Naive thymus-derived CD8-positive, alpha-beta T cell (primary cell): ENCODE measurements around the gene POLR2L. TPM values are rescaled to one million over a fixed set of nuclear protein-coding genes. Genes with fewer than 3 reads are reported as not detected.

Source experiments
- ATAC-seq, 2 donors: fragments of 150-1000 bp; cut with Tn5 transposase in 1 of 2; sonication (Bioruptor Pico), chemical (Tn5 transposase) in 1 of 2; 1 replicate in 1 of 2; 2 replicates in 1 of 2; pipeline ENCODE4 v1.10.0; 2021; ENCODE audit warnings: mild to moderate bottlenecking in 2 of 2, moderate library complexity in 2 of 2
- POLR2A ChIA-PET: fragments of 350-600 bp; sonication (Branson Sonifier 250); formaldehyde crosslinking; loops from one replicate; lab custom pipeline; 2021; ENCODE audit warnings: antibody characterized with exemption; lab: Charles Lee
- DNase-seq, 10 donors: peaks; one replicate each; pipeline versions ENCODE4 v3.0.0 to v3.0.0-alpha.2; 2020 to 2022
- H3K27ac Mint-ChIP-seq, 10 donors: one replicate each; pipeline ENCODE4 v1.8.0; 2020 to 2022; ENCODE audit warnings: mild to moderate bottlenecking in 10 of 10, mixed read lengths in 10 of 10, moderate library complexity in 4 of 10, inconsistent platforms in 1 of 10
- H3K27me3 Mint-ChIP-seq, 5 donors: one replicate each; pipeline ENCODE4 v1.8.0; 2021 to 2022; ENCODE audit warnings: mixed read lengths in 5 of 5
- H3K36me3 Mint-ChIP-seq, 3 donors: one replicate each; pipeline ENCODE4 v1.8.0; 2020 to 2022; ENCODE audit warnings: mixed read lengths in 3 of 3, mild to moderate bottlenecking in 2 of 3, inconsistent platforms in 1 of 3
- H3K4me1 Mint-ChIP-seq, 4 donors: one replicate each; pipeline ENCODE4 v1.8.0; 2021 to 2022; ENCODE audit warnings: mixed read lengths in 4 of 4
- H3K4me3 Mint-ChIP-seq, 10 donors: one replicate each; pipeline ENCODE4 v1.8.0; 2020 to 2022; ENCODE audit warnings: mild to moderate bottlenecking in 10 of 10, mixed read lengths in 10 of 10, moderate library complexity in 6 of 10, inconsistent platforms in 1 of 10
- H3K9me3 Mint-ChIP-seq, 9 donors: one replicate each; pipeline ENCODE4 v1.8.0; 2020 to 2022; ENCODE audit warnings: mixed read lengths in 9 of 9, mild to moderate bottlenecking in 3 of 9, inconsistent platforms in 1 of 9, moderate library complexity in 1 of 9
- polyA plus RNA-seq, 3 donors: library from polyadenylated mRNA; unstranded; fragments of 300-500 nt; fragmentation: Illumina TruSeq; gene quantifications; one replicate each; pipeline ENCODE4 v1.2.3, GENCODE V29; 2021
- total RNA-seq, 8 experiments: library from RNA in 2 of 8; stranded (reverse) in 2 of 8; gene quantifications; one replicate each; pipeline ENCODE4 v1.2.3 and lab custom pipeline; 2021 to 2026

The POLR2L gene
- total RNA-seq (10 to 100 TPM; 50.3 to 50.6 TPM), polyA plus RNA-seq (100 to 1,000 TPM in 1 of 3 donors, 10 to 100 TPM in 2; 96.5 to 102 (median 99.7) TPM), total RNA-seq (lab: John Stamatoyannopoulos, UW) (13.8 to 51.4 (median 24.9) reads per million in 6 experiments)

DNA sequence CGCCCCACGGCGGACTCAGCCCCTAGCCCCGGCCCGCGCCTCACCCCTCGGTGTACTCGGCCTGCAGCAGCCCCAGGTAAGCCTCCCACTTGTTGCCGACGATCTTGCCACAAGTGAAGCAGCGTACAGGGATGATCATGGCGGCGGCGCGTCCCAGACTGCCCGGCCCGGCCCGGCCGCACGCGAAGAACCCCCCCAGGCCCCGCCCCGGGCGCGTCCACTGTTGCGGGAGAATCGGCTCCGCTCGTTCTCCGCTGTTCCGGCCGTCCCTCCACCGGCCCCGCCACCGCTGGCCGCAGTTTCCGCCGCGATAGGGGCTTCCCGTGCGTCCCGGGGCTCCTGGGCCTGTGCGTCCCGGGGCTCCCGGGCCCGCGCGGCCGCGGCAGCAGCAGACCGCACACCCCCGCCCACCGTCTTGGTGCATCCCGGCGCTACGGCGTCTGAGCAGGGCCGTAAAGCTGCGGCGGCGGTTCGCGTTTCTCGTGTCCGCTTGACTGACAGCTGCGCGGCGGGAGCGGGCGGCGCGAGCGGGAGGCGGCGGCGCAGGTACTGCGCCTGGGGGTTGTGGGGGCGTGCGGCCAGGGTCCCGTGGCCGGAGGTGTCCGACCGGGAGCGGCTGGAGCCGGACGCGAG, at the start of gene POLR2L, which contains the start of gene TSPAN4:
POLR2L (minus strand) TSS at position 160 of the 633 bp plus-strand sequence; CDS start at position 139, 21 bp downstream.
TSPAN4 (plus strand) TSS at position 483 of the 633 bp plus-strand sequence. CDS start 7,453 bp downstream, outside the sequence.
- peaks cover 0 to 9% (median 0%) of the 10 kb centered on the region in 3 donors for H3K36me3 Mint-ChIP-seq
- H3K27ac Mint-ChIP-seq = peak within 1 kb of the TSS in 9 of 10 donors; percentile 62 to 83 (median 75)
- peaks cover 0 to 1% (median 0%) of the 10 kb centered on the region in 5 donors for H3K27me3 Mint-ChIP-seq
- H3K4me1 Mint-ChIP-seq = peaks cover 11 to 41% (median 36%) of the 10 kb centered on the region in 4 donors
- peak within 1 kb of the TSS; percentile 78 to 91 (median 85) for H3K4me3 Mint-ChIP-seq
- ATAC-seq (peak; percentile 78 to 81), DNase-seq (peak; percentile 68 to 98 (median 84))
- POLR2A ChIA-PET = interaction anchor here (0.9 to 6.2 kb wide), 14 partner anchors 8 to 279 kb away, joined by 3 to 92 read pairs (median 6); partner anchors contain the start of genes CD151, CHID1, CRACR2B and PHRF1
- no peaks in the 10 kb centered on the region for H3K9me3 Mint-ChIP-seq

DNA sequence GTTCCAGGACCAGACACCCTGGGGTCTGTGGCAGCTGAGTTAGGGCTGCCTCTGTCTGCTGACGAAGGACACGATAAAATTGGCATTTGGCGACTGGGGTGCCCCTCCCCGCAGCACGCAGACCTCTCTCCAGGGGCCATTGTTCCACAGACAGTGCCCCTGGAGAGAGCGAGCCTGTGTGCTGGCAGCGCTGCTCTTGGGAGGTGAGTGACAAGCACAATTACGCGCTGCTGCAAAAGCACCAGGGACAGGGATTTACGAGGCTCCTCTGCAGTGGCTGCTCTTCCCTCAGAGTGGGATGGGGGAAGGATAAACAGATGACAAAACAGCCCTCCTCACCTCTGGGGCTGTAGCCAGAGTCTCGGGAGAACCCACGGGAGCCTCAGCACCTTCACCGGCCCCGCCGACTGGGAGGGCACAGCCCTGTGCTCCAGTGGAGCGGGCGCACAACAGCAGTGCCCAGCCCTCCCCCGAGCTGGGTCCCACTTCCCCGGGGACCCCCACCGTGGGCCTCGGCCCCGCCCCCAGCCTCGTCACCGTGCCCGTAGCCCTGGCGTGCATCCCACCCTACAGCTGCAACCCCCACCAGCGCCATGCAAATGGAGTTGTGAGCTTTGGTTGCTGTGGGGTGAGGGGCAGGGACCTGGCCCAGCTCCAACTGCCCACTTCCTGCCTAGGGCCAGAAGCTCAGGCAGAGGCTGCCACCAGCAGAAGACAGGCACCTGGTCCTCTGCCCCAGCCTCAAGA, 48.6 kb upstream of the POLR2L start:
- Mint-ChIP-seq H3K9me3 (no peaks in the 10 kb centered on the region), H3K4me1 (peaks cover 0 to 7% (median 5%) of the 10 kb centered on the region in 4 donors), H3K36me3 (peaks cover 0 to 9% (median 0%) of the 10 kb centered on the region in 3 donors), H3K27ac (no peak overlapping the region), H3K4me3 (no peak overlapping the region), H3K27me3 (no peaks in the 10 kb centered on the region)
- POLR2A ChIA-PET = interaction anchor here (0.5 kb wide), 2 partner anchors 29 to 84 kb away, joined by 3 to 4 read pairs; no protein-coding TSS in a partner anchor
- DNase-seq (no peak), ATAC-seq (no peak)

DNA sequence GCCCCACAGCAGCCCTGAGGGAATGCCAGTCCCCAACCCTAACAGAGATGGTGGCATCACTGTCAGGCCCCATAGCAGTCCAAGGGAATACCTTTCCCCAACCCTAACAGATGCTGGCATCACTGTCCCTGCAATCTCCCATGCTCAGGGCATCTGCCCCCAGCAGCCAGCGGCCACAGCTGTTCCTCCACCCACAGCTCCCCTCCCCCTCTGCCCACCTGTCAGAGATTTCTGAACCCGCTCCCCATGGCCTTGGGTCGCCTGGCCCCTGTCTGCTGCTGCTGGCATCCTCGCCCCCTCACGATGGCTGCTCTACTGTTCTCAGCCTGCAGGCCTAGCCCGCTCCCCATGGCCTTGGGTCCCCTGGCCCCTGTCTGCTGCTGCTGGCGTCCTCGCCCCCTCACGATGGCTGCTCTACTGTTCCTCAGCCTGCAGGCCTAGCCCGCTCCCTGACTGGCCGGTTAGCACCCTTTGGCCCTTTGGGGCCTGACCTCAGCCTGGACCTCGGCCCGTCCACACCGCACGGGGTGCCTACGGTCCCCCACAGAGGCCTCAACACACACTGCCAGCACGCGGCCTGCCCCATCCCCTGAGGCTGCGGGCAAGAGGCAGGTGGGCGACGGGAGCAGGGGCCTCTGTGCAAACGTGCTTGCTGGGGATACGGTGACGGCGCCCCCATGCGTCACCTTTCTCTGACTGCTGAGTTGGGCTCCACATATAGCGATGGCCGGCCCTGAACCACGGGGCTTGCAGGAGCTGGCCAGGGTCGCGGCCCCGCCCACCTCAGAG, 47.6 kb upstream of the POLR2L start:
- peak overlapping the region in 1 of 10 donors; percentile 5 for H3K27ac Mint-ChIP-seq
- POLR2A ChIA-PET = no interaction called here
- no peaks in the 10 kb centered on the region for H3K27me3 Mint-ChIP-seq
- ATAC-seq = no peak
- H3K9me3 Mint-ChIP-seq = no peaks in the 10 kb centered on the region
- no peak overlapping the region for H3K4me3 Mint-ChIP-seq
- peaks cover 0 to 9% (median 0%) of the 10 kb centered on the region in 3 donors for H3K36me3 Mint-ChIP-seq
- DNase-seq = no peak
- peaks cover 0 to 10% (median 5%) of the 10 kb centered on the region in 4 donors for H3K4me1 Mint-ChIP-seq

DNA sequence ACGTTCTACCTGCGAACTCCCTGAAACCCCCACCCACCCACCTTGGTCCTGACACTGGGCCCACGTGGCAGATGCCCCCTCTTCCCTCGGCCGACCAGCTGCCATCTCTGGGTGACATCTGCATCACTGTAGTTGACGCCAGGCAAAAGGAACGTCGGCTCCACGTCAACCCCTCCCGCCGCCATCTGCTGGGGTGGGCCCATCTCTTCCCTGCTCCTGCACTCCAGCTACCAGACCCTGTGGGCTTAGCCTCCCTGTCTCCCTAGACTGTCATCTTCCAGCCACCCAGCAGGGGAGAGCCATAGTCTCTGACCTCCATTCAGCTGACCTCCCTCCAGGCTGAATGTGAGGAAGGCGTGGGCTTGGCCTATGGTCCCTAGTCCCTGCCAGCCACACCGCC, 46.9 kb upstream of the POLR2L start:
- Mint-ChIP-seq H3K27ac (peak overlapping the region in 1 of 10 donors; percentile 53), H3K27me3 (no peaks in the 10 kb centered on the region), H3K4me3 (no peak overlapping the region), H3K36me3 (peaks cover 0 to 9% (median 0%) of the 10 kb centered on the region in 3 donors), H3K9me3 (no peaks in the 10 kb centered on the region), H3K4me1 (peaks cover 0 to 10% (median 5%) of the 10 kb centered on the region in 4 donors)
- DNase-seq = no peak
- POLR2A ChIA-PET = no interaction called here
- no peak for ATAC-seq

DNA sequence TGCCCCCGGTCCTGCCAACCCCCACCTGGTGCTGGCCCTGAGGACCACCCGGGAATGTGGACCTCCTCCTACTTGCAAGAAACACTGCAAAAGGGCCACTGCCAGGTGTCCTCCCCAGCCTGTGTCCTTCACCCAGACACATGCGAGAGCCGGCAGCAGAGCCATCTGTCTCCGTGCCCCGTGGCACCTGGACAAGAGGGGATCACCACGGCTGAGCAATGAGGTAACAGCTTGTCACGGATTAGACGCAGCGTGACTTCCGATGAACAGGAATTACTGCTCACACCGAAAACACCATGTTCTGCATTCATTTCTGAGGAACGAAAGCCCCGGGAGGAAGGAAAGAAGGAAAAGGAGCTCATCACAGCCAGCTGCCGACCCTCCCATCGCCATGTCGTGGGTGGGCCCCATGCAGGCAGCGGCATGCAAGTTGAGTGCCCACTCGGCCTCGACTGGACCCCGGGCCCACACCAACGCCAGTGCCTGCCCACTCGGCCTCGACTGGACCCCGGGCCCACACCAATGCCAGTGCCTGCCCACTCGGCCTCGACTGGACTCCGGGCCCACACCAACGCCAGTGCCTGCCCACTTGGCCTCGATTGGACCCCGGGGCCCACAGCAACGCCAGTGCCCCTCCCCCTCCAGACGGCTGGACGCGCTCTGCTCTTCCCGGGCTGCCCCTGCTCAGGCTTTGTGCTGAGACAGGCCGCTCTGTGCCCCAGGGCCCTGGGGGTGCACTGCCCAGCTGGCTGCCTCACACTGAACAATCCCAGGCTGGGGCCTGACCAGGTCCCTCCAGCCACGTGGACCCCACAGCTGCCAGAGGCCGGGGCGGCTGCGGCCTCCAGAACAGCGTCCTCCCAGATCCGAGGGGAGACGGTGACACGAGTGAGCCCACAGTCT, 46.2 kb upstream of the POLR2L start:
- Mint-ChIP-seq H3K4me3 (no peak overlapping the region), H3K9me3 (no peaks in the 10 kb centered on the region), H3K4me1 (peaks cover 0 to 9% (median 5%) of the 10 kb centered on the region in 4 donors), H3K36me3 (peaks cover 0 to 9% (median 0%) of the 10 kb centered on the region in 3 donors), H3K27ac (peak overlapping the region in 1 of 10 donors; percentile 33), H3K27me3 (no peaks in the 10 kb centered on the region)
- POLR2A ChIA-PET = no interaction called here
- DNase-seq = no peak
- no peak for ATAC-seq

DNA sequence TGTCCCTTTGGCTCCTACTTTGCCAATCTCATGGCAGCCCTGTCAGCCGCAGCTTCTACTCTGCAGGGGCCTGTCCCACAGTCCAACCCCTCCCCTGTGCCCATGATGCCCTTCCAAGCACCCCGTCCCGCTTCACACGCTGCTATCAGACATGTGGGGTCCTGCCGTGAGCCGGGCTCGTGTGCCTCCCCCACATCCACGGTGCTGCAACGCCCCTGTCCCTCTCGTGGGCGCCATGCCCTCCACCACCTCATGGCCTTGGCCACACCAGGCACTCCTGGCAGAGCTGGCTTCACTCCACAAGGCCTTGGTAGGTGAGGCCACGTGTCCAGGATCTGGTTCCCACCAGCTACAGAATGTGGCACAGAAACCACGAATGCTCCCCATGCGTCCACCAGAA, 45.3 kb upstream of the POLR2L start:
- peak overlapping the region in 2 of 10 donors; percentile 61 to 78 for H3K27ac Mint-ChIP-seq
- no peak overlapping the region for H3K4me3 Mint-ChIP-seq
- DNase-seq (no peak), ATAC-seq (no peak)
- H3K9me3 Mint-ChIP-seq = no peaks in the 10 kb centered on the region
- POLR2A ChIA-PET = interaction anchor here (0.6 kb wide), 1 partner anchor 26 kb away, joined by 3 read pairs; no protein-coding TSS in a partner anchor
- H3K36me3 Mint-ChIP-seq = peaks cover 0 to 9% (median under 1%) of the 10 kb centered on the region in 3 donors
- peaks cover 0 to 9% (median 5%) of the 10 kb centered on the region in 4 donors for H3K4me1 Mint-ChIP-seq
- H3K27me3 Mint-ChIP-seq = no peaks in the 10 kb centered on the region

DNA sequence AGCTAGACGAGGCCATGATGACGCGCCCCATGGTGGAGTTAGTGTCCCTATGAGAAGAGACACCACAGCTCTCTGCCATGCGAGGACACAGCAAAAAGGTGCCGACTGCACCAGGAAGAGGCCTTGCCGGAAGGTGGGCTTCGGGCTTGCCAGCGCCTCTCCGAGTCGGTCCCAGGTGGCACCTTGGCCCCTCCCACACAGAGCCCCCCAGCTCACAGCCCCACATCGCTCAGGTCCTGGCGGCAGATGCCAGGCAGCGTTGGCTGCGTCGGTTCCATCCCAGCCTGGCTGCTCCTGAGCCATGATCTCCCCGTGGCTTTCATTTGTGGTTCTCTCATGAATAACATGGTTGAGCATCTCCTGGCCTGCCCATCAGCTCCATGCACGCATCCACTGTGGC, 44.2 kb upstream of the POLR2L start:
- Mint-ChIP-seq H3K36me3 (peaks cover 0 to 19% (median 4%) of the 10 kb centered on the region in 3 donors), H3K9me3 (no peaks in the 10 kb centered on the region), H3K4me3 (no peak overlapping the region), H3K27me3 (no peaks in the 10 kb centered on the region), H3K27ac (no peak overlapping the region), H3K4me1 (peaks cover 0 to 10% (median 5%) of the 10 kb centered on the region in 4 donors)
- POLR2A ChIA-PET = no interaction called here
- ATAC-seq (no peak), DNase-seq (no peak)

DNA sequence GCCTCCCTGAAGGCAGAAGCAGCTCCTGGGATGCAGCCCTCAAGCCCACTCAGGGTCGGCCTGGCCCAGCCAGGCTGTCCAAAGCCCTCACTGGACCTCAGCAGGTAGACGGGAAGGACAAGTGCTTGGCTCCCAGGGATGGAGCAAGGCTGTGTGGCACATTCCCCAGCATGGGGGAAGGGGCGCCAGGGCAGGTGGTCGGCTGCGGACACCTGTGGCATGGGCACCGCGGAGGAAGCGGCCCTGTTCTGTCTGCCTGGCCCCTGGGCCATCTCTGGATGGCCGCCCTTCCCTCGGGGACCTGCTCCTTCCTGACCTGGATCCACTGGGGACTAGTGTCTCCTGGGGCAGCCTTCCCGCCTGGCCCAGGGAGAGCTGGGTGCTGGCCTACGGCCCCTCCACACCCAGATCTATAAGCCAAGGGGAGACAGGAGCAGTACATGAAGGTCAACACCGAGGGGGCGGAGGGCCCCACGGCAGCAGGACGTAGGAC, 42.3 kb upstream of the POLR2L start:
- Mint-ChIP-seq H3K4me1 (peaks cover 0 to 10% (median 4%) of the 10 kb centered on the region in 4 donors), H3K4me3 (no peak overlapping the region), H3K36me3 (peaks cover 0 to 29% (median 4%) of the 10 kb centered on the region in 3 donors), H3K27me3 (no peaks in the 10 kb centered on the region), H3K27ac (no peak overlapping the region), H3K9me3 (no peaks in the 10 kb centered on the region)
- DNase-seq (no peak), ATAC-seq (no peak)
- POLR2A ChIA-PET = no interaction called here

DNA sequence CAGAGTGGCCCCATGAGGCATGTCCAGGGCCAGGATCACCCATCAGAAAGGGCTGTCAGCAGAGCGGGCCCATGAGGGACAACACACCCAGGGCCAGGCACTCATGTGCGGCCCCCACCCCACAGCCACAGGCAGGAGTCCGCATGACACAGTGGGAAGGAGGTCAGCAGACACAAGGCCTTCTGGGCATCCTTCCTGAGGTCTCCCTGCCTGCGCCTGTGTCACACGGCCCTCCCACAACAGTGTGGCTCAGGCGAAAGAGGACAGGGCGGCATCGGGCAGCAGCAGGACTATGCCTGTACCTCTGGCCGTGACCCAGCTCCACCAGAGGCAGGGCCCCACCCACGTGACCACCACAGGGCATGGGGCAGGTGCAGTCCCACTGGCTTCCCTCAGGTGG, 41.2 kb upstream of the POLR2L start:
- H3K4me1 Mint-ChIP-seq = peaks cover 0 to 9% (median 1%) of the 10 kb centered on the region in 4 donors
- H3K36me3 Mint-ChIP-seq = peaks cover 0 to 29% (median 4%) of the 10 kb centered on the region in 3 donors
- POLR2A ChIA-PET = no interaction called here
- H3K27me3 Mint-ChIP-seq = no peaks in the 10 kb centered on the region
- no peak overlapping the region for H3K4me3 Mint-ChIP-seq
- no peak overlapping the region for H3K27ac Mint-ChIP-seq
- DNase-seq = no peak
- no peaks in the 10 kb centered on the region for H3K9me3 Mint-ChIP-seq
- ATAC-seq = no peak

DNA sequence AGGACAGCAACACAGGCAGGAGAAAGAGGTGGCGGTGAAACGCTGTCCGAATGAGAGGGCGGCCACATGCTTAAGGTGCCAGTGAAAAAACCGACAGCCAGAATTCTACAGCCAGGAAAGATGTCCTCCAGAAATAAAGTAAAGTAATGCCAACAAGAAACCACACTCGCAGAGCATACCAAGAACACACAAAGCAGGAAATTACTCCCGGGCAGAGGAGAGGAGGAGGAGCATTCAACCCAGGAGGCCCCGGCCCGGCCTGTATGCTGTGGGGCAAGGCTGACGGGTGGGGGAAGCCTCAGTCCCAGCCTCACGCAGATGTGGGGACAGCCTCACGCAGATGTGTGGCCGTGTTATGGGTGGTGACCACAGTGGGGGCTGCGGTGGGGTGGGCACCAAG, 40.3 kb upstream of the POLR2L start:
- ATAC-seq (no peak), DNase-seq (no peak)
- POLR2A ChIA-PET = no interaction called here
- Mint-ChIP-seq H3K4me1 (peaks cover 0 to 8% (median 1%) of the 10 kb centered on the region in 4 donors), H3K27me3 (no peaks in the 10 kb centered on the region), H3K27ac (peak overlapping the region in 2 of 10 donors; percentile 0 to 82), H3K4me3 (no peak overlapping the region), H3K9me3 (no peaks in the 10 kb centered on the region), H3K36me3 (peaks cover 0 to 31% (median 6%) of the 10 kb centered on the region in 3 donors)

DNA sequence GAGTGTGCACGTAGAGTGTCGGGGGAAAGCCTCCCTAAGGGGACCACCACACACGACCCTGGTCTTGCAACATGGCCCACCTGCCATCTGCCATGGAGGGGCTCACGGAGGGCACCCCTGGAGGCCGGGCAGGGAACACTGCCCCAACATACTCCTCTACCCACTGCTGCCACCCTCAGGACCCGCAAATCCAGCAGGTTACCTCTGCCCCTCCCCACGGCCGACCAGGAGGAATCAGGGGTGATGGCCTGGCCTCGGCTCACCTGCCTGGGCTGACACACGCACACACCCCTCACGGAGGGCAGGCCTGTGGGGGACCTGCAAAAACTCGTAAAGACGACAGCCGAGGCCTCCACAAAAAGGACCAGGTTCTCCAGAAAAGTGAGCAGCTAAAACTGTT, 38.1 kb upstream of the POLR2L start:
- no peak for ATAC-seq

More for the DNA sequence above, 38.1 kb upstream of the POLR2L start:
- no peak overlapping the region for H3K4me3 Mint-ChIP-seq
- peaks cover 0 to 5% (median 0%) of the 10 kb centered on the region in 4 donors for H3K4me1 Mint-ChIP-seq
- no peak for DNase-seq
- H3K36me3 Mint-ChIP-seq = peaks cover 0 to 30% (median 6%) of the 10 kb centered on the region in 3 donors
- no peaks in the 10 kb centered on the region for H3K9me3 Mint-ChIP-seq
- H3K27me3 Mint-ChIP-seq = no peaks in the 10 kb centered on the region
- POLR2A ChIA-PET = no interaction called here
- H3K27ac Mint-ChIP-seq = peak overlapping the region in 1 of 10 donors; percentile 40
